ENCODE measurements around the gene CDA.

DNA sequence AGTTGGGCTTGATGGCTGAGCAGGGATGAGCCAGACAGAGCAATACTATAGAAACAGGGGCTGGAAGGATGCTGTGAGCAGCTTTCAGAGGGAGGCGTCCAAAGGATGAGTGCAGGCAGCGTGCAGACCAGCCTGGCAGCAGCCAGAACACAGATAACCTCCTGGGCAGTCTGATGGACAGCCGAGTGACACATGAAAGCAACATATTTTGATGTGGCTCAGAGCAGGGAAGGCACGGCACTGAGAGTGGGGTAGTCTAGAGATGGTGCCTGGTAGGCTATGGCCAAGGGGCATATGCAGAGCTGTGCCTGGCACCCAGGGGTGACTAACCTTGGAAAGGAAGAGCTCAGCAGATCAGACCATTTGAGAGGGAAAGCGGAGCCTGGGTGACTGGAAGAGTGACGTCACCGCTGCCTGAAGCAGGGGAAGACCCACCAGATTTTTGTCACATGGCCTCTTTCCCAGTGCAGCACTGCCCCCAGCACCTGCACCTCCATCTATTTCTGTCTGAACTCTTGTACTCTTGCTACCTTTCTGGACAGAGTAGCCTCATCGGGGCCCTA lies 48.0 kb downstream of the CDA start:
- TF ChIP-seq, protein P1, sequence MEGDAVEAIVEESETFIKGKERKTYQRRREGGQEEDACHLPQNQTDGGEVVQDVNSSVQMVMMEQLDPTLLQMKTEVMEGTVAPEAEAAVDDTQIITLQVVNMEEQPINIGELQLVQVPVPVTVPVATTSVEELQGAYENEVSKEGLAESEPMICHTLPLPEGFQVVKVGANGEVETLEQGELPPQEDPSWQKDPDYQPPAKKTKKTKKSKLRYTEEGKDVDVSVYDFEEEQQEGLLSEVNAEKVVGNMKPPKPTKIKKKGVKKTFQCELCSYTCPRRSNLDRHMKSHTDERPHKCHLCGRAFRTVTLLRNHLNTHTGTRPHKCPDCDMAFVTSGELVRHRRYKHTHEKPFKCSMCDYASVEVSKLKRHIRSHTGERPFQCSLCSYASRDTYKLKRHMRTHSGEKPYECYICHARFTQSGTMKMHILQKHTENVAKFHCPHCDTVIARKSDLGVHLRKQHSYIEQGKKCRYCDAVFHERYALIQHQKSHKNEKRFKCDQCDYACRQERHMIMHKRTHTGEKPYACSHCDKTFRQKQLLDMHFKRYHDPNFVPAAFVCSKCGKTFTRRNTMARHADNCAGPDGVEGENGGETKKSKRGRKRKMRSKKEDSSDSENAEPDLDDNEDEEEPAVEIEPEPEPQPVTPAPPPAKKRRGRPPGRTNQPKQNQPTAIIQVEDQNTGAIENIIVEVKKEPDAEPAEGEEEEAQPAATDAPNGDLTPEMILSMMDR (IDR thresholded peaks at IDR 0.05) = no peak
- TF ChIP-seq POLR2A (IDR thresholded peaks at IDR 0.05) = no peak
